HG03460 (cell line): ENCODE results near the gene ADGRB3.
"Not testable (repeated sequence)": the region's sequence is repeated elsewhere in the genome, so short reads cannot be mapped to it uniquely, and the experiment has no call there.

Experiments
- ATAC-seq: cut with Tn5 transposase; IDR thresholded peaks from one replicate; pipeline ENCODE4 v1.9.1; 2021; ENCODE audit not compliant: unreplicated experiment

Gene ADGRB3

GRCh38 chr6:69105288-69105687 lies 470.2 kb downstream of the ADGRB3 start:
- ATAC-seq: no peak

- ATAC-seq: no peak
Measured at GRCh38 chr6:69106511-69106910, 471.4 kb downstream of the ADGRB3 start.

- no peak for ATAC-seq
Measured at GRCh38 chr6:69111301-69111700, 476.2 kb downstream of the ADGRB3 start.

GRCh38 chr6:69116658-69117057 lies 481.6 kb downstream of the ADGRB3 start:
- no peak for ATAC-seq

GRCh38 chr6:69121461-69122406 lies 486.7 kb downstream of the ADGRB3 start:
- ATAC-seq: not testable (repeated sequence)

GRCh38 chr6:69122407-69122773 lies 487.3 kb downstream of the ADGRB3 start:
- ATAC-seq: no peak

- ATAC-seq: no peak
Measured at GRCh38 chr6:69128411-69128810, 493.3 kb downstream of the ADGRB3 start.

- ATAC-seq: no peak
Measured at GRCh38 chr6:69129046-69129445, 494.0 kb downstream of the ADGRB3 start.

GRCh38 chr6:69135927-69136326 lies 500.8 kb downstream of the ADGRB3 start:
- ATAC-seq: no peak

- no peak for ATAC-seq
Measured at GRCh38 chr6:69138148-69138547, 503.1 kb downstream of the ADGRB3 start.

- no peak for ATAC-seq
Measured at GRCh38 chr6:69138893-69139494, 503.9 kb downstream of the ADGRB3 start.

- ATAC-seq: no peak
Measured at GRCh38 chr6:69145062-69145461, 510.0 kb downstream of the ADGRB3 start.

GRCh38 chr6:69146385-69146784 lies 511.3 kb downstream of the ADGRB3 start:
- no peak for ATAC-seq

GRCh38 chr6:69155467-69155866 lies 520.4 kb downstream of the ADGRB3 start:
- ATAC-seq: no peak

- ATAC-seq: no peak
Measured at GRCh38 chr6:69162811-69163210, 527.7 kb downstream of the ADGRB3 start.

GRCh38 chr6:69164564-69165229 lies 529.6 kb downstream of the ADGRB3 start:
- no peak for ATAC-seq

- ATAC-seq: no peak
Measured at GRCh38 chr6:69179681-69180080, 544.6 kb downstream of the ADGRB3 start.

GRCh38 chr6:69180361-69181067 lies 545.4 kb downstream of the ADGRB3 start:
- ATAC-seq: no peak

GRCh38 chr6:69181964-69182363 lies 546.9 kb downstream of the ADGRB3 start:
- no peak for ATAC-seq

GRCh38 chr6:69185276-69185675 lies 550.2 kb downstream of the ADGRB3 start:
- no peak for ATAC-seq

GRCh38 chr6:69202768-69203167 lies 567.7 kb downstream of the ADGRB3 start:
- no peak for ATAC-seq
